T-helper 22 cell (primary cell): ENCODE measurements around the gene AHSA1.

Experiments
- DNase-seq: peaks from one replicate; pipeline ENCODE4 v3.0.0-alpha.2; 2020; ENCODE audit warnings: low read depth

AHSA1 gene

DNA sequence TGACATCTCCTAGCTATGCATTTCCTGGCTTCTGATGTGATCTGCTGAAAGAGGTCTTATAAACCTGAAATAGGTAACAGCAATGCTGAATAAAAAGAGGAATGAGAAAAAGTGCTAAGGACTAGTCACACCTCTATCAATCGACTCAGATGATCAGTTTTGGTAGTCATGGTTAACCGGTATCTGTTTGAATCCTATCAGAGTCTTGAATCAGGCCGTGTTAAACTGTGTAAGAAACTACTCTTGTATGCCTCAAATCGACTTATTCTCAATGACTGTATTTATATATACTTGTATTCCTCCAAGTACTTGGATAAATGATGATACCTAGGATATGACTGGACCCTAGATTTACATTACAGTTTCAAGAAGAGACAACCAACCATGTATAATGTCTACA lies 51.5 kb downstream of the AHSA1 start:
- no peak for DNase-seq

DNA sequence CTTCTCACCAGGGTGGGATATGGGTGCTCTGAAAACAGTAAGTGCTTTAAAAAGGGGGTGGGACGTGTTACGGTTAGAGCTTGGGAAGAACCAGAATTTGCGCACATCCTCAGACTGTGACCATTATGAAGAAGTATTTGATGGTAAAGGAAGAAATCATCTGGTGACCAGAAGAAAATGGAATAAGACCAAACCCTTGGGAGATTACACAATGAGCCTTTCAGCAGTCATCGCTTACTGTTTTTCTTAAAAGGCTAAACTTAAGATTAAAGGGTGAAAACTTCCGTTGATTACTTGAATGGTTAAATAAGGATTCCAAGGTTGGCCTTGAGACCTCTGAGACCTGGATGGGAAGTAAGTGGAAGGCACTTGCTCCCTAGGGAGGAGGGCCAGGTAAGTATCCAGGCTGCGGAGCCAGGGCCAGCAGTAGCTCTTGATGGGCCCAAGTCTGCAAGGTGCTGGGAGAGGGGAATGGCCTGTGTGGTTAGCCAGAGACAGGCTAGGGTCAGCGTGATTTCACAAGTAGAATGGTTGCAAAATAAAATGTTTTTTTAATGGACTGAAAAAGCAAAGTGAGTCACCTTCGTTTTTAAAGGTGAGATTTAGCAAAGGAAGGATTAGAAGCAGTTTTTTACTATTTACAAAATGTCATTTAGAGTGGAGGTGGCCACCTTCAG lies 53.7 kb downstream of the AHSA1 start:
- no peak for DNase-seq

DNA sequence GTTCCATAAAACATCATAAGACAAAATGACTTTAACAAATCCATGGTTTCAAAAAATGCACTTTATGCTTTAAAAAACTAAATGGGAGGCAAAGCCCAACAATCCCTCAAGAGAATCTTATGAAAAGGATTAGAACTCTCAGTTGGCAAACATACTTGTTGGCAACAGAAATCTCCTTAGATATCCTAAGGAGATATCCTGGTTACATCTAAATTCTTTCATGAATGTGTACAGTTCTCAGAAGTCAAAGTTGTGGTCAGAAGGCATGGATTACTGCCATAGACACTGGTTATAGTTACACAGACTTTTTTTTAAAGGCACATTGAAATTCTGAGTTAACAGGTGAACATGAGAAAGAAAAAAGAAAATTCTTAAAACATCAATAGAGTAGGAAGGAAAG lies 58.2 kb downstream of the AHSA1 start:
- DNase-seq = no peak
